Measurements from ENCODE around the gene GOPC.

GOPC gene

DNA sequence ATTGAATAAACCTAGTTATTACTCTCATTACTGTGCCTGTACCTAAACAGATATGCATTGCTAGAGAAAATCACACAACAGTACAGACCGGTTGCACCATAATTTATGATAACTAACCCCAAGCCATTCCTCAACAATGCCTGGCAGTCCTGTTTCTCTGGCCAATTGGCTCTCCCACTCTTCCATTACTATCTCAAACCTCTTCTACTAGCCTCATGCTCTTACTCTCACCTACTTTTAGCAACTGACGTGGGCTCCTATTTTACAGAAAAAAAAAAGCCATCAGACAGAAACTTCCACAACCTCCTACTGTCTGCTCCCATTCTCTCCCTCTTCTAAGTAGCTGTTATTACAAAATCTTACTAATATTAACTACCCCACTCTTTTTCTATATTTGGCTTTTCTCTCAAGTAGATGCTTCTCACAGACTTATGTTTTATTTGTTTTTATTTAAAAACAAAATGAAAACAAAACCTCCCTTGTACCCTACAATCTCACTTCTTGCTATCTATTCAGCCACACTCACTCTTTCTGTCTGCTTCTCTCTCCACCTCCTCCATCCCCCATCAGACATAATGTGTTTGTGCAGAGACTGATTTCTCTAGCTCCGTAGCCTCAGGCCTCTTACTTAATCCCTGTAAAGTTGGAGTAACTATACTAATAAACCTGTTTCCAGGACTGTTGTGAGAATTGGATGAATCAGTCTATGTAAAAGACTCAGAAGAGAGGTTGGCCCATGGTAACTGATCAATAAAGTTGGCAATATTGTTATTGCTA is 9.1 kb downstream of the GOPC start:
- DNase-seq: no peak
- no peaks in the 10 kb centered on the region for H3K27me3 ChIP-seq (replicated peaks; ENCODE audit: insufficient read depth, low read length)
- H2AFZ ChIP-seq (ENCODE audit: low read length): no peak overlapping the region
- no peaks in the 10 kb centered on the region for H3K4me1 ChIP-seq (ENCODE audit: low read length)
- H3F3A ChIP-seq (ENCODE audit: insufficient read depth, low read length): no peaks in the 10 kb centered on the region
- no peak overlapping the region for H3K9ac ChIP-seq (ENCODE audit: low read length)
- no peaks in the 10 kb centered on the region for H3K9me3 ChIP-seq (replicated peaks; ENCODE audit: insufficient read depth, low read length)
- no peaks in the 10 kb centered on the region for H3K9me2 ChIP-seq (replicated peaks; ENCODE audit: insufficient read depth, low read length)
- H3K79me2 ChIP-seq (ENCODE audit: low read length): peaks cover 82% of the 10 kb centered on the region
- H3K36me3 ChIP-seq (replicated peaks; ENCODE audit: insufficient read depth, low read length): no peaks in the 10 kb centered on the region; the same call in 1 of the 2 replicates
- no peak overlapping the region for H3K27ac ChIP-seq (ENCODE audit: low read length)
- TF ChIP-seq EZH2 (optimal IDR thresholded peaks at IDR 0.05; ENCODE audit: low read depth, low read length) (no peak), EZH2phosphoT487 (IDR thresholded peaks at IDR 0.05; ENCODE audit: low read length) (no peak)
- TF ChIP-seq, protein P1, sequence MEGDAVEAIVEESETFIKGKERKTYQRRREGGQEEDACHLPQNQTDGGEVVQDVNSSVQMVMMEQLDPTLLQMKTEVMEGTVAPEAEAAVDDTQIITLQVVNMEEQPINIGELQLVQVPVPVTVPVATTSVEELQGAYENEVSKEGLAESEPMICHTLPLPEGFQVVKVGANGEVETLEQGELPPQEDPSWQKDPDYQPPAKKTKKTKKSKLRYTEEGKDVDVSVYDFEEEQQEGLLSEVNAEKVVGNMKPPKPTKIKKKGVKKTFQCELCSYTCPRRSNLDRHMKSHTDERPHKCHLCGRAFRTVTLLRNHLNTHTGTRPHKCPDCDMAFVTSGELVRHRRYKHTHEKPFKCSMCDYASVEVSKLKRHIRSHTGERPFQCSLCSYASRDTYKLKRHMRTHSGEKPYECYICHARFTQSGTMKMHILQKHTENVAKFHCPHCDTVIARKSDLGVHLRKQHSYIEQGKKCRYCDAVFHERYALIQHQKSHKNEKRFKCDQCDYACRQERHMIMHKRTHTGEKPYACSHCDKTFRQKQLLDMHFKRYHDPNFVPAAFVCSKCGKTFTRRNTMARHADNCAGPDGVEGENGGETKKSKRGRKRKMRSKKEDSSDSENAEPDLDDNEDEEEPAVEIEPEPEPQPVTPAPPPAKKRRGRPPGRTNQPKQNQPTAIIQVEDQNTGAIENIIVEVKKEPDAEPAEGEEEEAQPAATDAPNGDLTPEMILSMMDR (IDR thresholded peaks at IDR 0.05; ENCODE audit: low read length): no peak
- no peak overlapping the region for H3K4me3 ChIP-seq (ENCODE audit: low read length)
- no peak overlapping the region for H3K4me2 ChIP-seq (ENCODE audit: low read depth, low read length)
- H4K20me1 ChIP-seq (ENCODE audit: insufficient read depth, low read length): no peaks in the 10 kb centered on the region

- H2AFZ ChIP-seq (ENCODE audit: low read length): no peak overlapping the region
- TF ChIP-seq EZH2phosphoT487 (IDR thresholded peaks at IDR 0.05; ENCODE audit: low read length) (no peak), EZH2 (optimal IDR thresholded peaks at IDR 0.05; ENCODE audit: low read depth, low read length) (no peak)
- TF ChIP-seq, protein P1 (IDR thresholded peaks at IDR 0.05; ENCODE audit: low read length): no peak
- H3K4me1 ChIP-seq (ENCODE audit: low read length): no peaks in the 10 kb centered on the region
- no peaks in the 10 kb centered on the region for H4K20me1 ChIP-seq (ENCODE audit: insufficient read depth, low read length)
- no peaks in the 10 kb centered on the region for H3K27me3 ChIP-seq (replicated peaks; ENCODE audit: insufficient read depth, low read length)
- no peaks in the 10 kb centered on the region for H3K9me2 ChIP-seq (replicated peaks; ENCODE audit: insufficient read depth, low read length)
- H3K4me3 ChIP-seq (ENCODE audit: low read length): no peak overlapping the region
- H3K27ac ChIP-seq (ENCODE audit: low read length): no peak overlapping the region
- H3K9me3 ChIP-seq (replicated peaks; ENCODE audit: insufficient read depth, low read length): no peaks in the 10 kb centered on the region
- H3K4me2 ChIP-seq (ENCODE audit: low read depth, low read length): no peak overlapping the region
- no peaks in the 10 kb centered on the region for H3F3A ChIP-seq (ENCODE audit: insufficient read depth, low read length)
- peaks cover 84% of the 10 kb centered on the region for H3K79me2 ChIP-seq (ENCODE audit: low read length)
- DNase-seq: no peak
- H3K36me3 ChIP-seq (replicated peaks; ENCODE audit: insufficient read depth, low read length): no peaks in the 10 kb centered on the region; the same call in 1 of the 2 replicates
- H3K9ac ChIP-seq (ENCODE audit: low read length): no peak overlapping the region
These were observed 10.9 kb downstream of the GOPC start for GRCh38 chr6:117591405-117591804.

DNA sequence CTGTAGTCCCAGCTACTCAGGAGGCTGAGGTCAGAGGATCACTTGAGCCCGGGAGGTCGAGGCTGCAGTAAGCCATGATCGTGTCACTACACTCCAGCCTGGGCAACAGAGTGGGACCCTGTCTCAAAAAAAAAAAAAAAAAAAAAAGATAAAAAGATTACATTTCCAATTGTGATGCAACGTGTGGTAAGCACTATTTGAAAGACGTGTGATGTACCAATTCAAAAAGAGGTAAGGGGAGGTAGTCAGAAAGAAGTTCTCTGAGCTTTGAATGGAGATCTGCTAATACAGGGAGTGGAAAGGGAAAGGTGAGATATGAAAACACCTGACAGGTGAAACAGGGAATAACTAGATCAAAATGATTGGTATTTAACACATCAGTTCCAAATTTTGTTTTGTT is 11.9 kb downstream of the GOPC start:
- H3K4me1 ChIP-seq (ENCODE audit: low read length): no peaks in the 10 kb centered on the region
- no peaks in the 10 kb centered on the region for H3K9me2 ChIP-seq (replicated peaks; ENCODE audit: insufficient read depth, low read length)
- no peak for DNase-seq
- no peak overlapping the region for H3K4me3 ChIP-seq (ENCODE audit: low read length)
- peaks cover 81% of the 10 kb centered on the region for H3K79me2 ChIP-seq (ENCODE audit: low read length)
- no peaks in the 10 kb centered on the region; the same call in 1 of the 2 replicates for H3K36me3 ChIP-seq (replicated peaks; ENCODE audit: insufficient read depth, low read length)
- H4K20me1 ChIP-seq (ENCODE audit: insufficient read depth, low read length): no peaks in the 10 kb centered on the region
- H3K9ac ChIP-seq (ENCODE audit: low read length): no peak overlapping the region
- no peak overlapping the region for H3K27ac ChIP-seq (ENCODE audit: low read length)
- no peaks in the 10 kb centered on the region for H3K9me3 ChIP-seq (replicated peaks; ENCODE audit: insufficient read depth, low read length)
- no peaks in the 10 kb centered on the region for H3K27me3 ChIP-seq (replicated peaks; ENCODE audit: insufficient read depth, low read length)
- H3K4me2 ChIP-seq (ENCODE audit: low read depth, low read length): no peak overlapping the region
- no peak overlapping the region for H2AFZ ChIP-seq (ENCODE audit: low read length)
- no peaks in the 10 kb centered on the region for H3F3A ChIP-seq (ENCODE audit: insufficient read depth, low read length)
- TF ChIP-seq, protein P1 (IDR thresholded peaks at IDR 0.05; ENCODE audit: low read length): no peak
- TF ChIP-seq EZH2 (optimal IDR thresholded peaks at IDR 0.05; ENCODE audit: low read depth, low read length): no peak
- no peak for TF ChIP-seq EZH2phosphoT487 (IDR thresholded peaks at IDR 0.05; ENCODE audit: low read length)

Measured in MM.1S (cell line).